BE2C (cell line): ENCODE measurements around the gene SRF.
"Not testable (repeated sequence)": the region's sequence is repeated elsewhere in the genome, so short reads cannot be mapped to it uniquely, and the experiment has no call there.

ENCODE experiments used
- DNase-seq: peaks from one replicate; pipeline ENCODE4 v3.0.0-alpha.2; 2020
- H3K27me3 ChIP-seq: fragments of 250-450 bp; sonication (Bioruptor Pico); 2 replicates; pipeline ENCODE4 v1.5.1; 2020; ENCODE audit warnings: mild to moderate bottlenecking
- H3K36me3 ChIP-seq: fragments of 250-450 bp; sonication (Bioruptor Pico); 2 replicates; pipeline ENCODE4 v1.5.1; 2020; ENCODE audit warnings: mild to moderate bottlenecking
- H3K4me1 ChIP-seq: fragments of 250-450 bp; sonication (Bioruptor Pico); 2 replicates; pipeline ENCODE4 v1.5.1; 2020
- H3K4me3 ChIP-seq: 2 replicates; pipeline ENCODE4 v1.5.1; 2011; ENCODE audit warnings: low read depth, low read length
- H3K9me3 ChIP-seq: fragments of 250-450 bp; sonication (Bioruptor Pico); 2 replicates; pipeline ENCODE4 v1.5.1; 2020
- TF ChIP-seq, protein P1 (sequence below): IDR thresholded peaks from 2 replicates; pipeline ENCODE4 v1.5.1; 2012; ENCODE audit warnings: mild to moderate bottlenecking, low read depth, low read length

The SRF gene

GRCh38 chr6:43138267-43138666, 32.8 kb upstream of the SRF start:
- Histone ChIP-seq H3K27me3 (no peaks in the 10 kb centered on the region), H3K36me3 (peaks cover 6% of the 10 kb centered on the region), H3K4me3 (no peak overlapping the region), H3K9me3 (no peaks in the 10 kb centered on the region), H3K4me1 (peaks cover 4% of the 10 kb centered on the region; the same call in 1 of the 2 replicates)
- no peak for DNase-seq
- TF ChIP-seq, protein P1, sequence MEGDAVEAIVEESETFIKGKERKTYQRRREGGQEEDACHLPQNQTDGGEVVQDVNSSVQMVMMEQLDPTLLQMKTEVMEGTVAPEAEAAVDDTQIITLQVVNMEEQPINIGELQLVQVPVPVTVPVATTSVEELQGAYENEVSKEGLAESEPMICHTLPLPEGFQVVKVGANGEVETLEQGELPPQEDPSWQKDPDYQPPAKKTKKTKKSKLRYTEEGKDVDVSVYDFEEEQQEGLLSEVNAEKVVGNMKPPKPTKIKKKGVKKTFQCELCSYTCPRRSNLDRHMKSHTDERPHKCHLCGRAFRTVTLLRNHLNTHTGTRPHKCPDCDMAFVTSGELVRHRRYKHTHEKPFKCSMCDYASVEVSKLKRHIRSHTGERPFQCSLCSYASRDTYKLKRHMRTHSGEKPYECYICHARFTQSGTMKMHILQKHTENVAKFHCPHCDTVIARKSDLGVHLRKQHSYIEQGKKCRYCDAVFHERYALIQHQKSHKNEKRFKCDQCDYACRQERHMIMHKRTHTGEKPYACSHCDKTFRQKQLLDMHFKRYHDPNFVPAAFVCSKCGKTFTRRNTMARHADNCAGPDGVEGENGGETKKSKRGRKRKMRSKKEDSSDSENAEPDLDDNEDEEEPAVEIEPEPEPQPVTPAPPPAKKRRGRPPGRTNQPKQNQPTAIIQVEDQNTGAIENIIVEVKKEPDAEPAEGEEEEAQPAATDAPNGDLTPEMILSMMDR: no peak

- not testable (repeated sequence) for DNase-seq, H3K4me3 ChIP-seq, H3K4me1 ChIP-seq, H3K9me3 ChIP-seq, H3K27me3 ChIP-seq
- peaks cover 13% of the 10 kb centered on the region for H3K36me3 ChIP-seq
Observed at GRCh38 chr6:43139973-43140372, 31.1 kb upstream of the SRF start.

DNA sequence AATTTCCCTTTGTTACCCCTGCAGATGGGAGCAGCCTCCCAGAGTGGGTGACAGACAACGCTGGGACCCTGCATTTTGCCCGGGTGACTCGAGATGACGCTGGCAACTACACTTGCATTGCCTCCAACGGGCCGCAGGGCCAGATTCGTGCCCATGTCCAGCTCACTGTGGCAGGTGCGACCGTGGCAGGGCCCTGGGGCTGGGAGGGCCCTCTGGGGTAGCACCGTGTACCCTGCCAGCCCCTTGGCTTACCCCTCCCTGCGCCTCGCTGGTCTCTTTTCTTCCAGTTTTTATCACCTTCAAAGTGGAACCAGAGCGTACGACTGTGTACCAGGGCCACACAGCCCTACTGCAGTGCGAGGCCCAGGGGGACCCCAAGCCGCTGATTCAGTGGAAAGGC, 29.4 kb upstream of the SRF start:
- Histone ChIP-seq H3K36me3 (peaks cover 19% of the 10 kb centered on the region), H3K4me3 (no peak overlapping the region), H3K9me3 (no peaks in the 10 kb centered on the region), H3K4me1 (peaks cover 7% of the 10 kb centered on the region; the same call in 1 of the 2 replicates), H3K27me3 (no peaks in the 10 kb centered on the region)
- DNase-seq: no peak
- TF ChIP-seq, protein P1: no peak

- Histone ChIP-seq H3K4me1 (peaks cover 7% of the 10 kb centered on the region; the same call in 1 of the 2 replicates), H3K9me3 (no peaks in the 10 kb centered on the region), H3K4me3 (no peak overlapping the region), H3K27me3 (no peaks in the 10 kb centered on the region), H3K36me3 (peaks cover 22% of the 10 kb centered on the region)
- TF ChIP-seq, protein P1: no peak
- DNase-seq: no peak
Observed at GRCh38 chr6:43142101-43142500, 29.0 kb upstream of the SRF start.

DNA sequence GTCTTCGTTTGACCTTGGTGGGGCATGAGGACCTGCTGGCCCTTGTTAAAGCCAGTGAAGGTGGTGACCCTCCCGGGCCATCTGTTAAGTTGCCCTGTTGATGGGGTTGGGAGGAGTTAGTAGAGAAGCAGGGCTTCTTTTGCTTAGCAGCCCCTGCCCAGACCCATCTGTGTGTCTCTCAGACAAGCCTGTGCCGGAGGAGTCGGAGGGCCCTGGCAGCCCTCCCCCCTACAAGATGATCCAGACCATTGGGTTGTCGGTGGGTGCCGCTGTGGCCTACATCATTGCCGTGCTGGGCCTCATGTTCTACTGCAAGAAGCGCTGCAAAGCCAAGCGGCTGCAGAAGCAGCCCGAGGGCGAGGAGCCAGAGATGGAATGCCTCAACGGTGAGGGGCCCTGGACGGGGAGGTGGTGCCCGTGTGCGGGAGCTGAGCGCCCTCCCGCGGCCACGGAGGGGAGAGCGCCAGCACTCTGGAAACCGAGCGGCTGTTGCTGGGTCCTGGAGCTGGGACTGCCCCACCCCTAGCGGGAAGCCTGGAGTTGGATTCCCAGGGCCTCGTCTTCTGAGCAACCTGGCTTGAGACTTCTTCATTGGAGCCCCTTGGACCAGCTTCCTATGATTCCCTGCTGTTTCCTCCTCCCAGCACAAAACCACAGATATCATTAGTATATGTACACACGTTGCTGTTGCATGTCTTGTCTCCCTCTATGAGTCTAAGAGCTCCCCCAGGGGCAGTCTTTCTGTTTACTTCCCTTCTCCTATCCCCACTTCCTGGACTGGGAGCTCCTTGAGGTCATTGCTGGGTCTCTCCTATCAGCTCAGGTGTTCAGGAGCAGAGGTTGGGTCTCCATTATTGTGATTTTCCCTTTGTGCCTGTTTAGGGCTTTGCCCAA, 27.6 kb upstream of the SRF start:
- Histone ChIP-seq H3K9me3 (no peaks in the 10 kb centered on the region), H3K4me1 (peaks cover 10% of the 10 kb centered on the region; the same call in 1 of the 2 replicates), H3K27me3 (no peaks in the 10 kb centered on the region), H3K4me3 (no peak overlapping the region), H3K36me3 (peaks cover 28% of the 10 kb centered on the region)
- peak; percentile 93 for DNase-seq
- TF ChIP-seq, protein P1: peak; percentile 92

DNA sequence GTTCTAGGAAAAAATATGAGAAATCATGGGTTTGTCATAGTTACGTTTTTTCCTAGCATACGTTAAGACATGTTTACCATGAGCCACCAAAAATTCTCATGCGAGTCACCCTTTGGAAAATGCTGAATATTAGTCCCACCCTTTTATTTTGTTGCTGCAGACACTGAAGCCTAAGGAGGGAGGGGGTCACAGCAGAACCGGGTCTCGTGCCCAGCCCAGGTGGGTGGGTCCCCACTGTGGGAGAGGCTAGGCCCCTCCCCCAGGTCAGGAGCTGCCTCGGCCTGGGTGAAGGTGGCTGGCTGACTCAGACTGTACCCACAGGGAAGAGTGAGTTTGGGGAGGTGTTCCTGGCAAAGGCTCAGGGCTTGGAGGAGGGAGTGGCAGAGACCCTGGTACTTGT, 26.2 kb upstream of the SRF start:
- peaks cover 10% of the 10 kb centered on the region; the same call in 1 of the 2 replicates for H3K4me1 ChIP-seq
- H3K9me3 ChIP-seq: no peaks in the 10 kb centered on the region
- TF ChIP-seq, protein P1: no peak
- no peak for DNase-seq
- H3K27me3 ChIP-seq: no peaks in the 10 kb centered on the region
- H3K36me3 ChIP-seq: peaks cover 28% of the 10 kb centered on the region
- H3K4me3 ChIP-seq: no peak overlapping the region
